HL-60/S4 (cell line): Measurements from ENCODE around the gene ZNF516.
"Not testable (repeated sequence)": the region's sequence is repeated elsewhere in the genome, so short reads cannot be mapped to it uniquely, and the experiment has no call there.

Source experiments
- in situ Hi-C: fragments of 300-500 bp; cut with MboI; formaldehyde crosslinking; loops from 2 replicates; pipeline ENCODE4 v1.14.3; 2022; ENCODE audit warnings: low sequenced_read_pairs

Gene ZNF516, protein sequence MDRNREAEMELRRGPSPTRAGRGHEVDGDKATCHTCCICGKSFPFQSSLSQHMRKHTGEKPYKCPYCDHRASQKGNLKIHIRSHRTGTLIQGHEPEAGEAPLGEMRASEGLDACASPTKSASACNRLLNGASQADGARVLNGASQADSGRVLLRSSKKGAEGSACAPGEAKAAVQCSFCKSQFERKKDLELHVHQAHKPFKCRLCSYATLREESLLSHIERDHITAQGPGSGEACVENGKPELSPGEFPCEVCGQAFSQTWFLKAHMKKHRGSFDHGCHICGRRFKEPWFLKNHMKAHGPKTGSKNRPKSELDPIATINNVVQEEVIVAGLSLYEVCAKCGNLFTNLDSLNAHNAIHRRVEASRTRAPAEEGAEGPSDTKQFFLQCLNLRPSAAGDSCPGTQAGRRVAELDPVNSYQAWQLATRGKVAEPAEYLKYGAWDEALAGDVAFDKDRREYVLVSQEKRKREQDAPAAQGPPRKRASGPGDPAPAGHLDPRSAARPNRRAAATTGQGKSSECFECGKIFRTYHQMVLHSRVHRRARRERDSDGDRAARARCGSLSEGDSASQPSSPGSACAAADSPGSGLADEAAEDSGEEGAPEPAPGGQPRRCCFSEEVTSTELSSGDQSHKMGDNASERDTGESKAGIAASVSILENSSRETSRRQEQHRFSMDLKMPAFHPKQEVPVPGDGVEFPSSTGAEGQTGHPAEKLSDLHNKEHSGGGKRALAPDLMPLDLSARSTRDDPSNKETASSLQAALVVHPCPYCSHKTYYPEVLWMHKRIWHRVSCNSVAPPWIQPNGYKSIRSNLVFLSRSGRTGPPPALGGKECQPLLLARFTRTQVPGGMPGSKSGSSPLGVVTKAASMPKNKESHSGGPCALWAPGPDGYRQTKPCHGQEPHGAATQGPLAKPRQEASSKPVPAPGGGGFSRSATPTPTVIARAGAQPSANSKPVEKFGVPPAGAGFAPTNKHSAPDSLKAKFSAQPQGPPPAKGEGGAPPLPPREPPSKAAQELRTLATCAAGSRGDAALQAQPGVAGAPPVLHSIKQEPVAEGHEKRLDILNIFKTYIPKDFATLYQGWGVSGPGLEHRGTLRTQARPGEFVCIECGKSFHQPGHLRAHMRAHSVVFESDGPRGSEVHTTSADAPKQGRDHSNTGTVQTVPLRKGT

DNA sequence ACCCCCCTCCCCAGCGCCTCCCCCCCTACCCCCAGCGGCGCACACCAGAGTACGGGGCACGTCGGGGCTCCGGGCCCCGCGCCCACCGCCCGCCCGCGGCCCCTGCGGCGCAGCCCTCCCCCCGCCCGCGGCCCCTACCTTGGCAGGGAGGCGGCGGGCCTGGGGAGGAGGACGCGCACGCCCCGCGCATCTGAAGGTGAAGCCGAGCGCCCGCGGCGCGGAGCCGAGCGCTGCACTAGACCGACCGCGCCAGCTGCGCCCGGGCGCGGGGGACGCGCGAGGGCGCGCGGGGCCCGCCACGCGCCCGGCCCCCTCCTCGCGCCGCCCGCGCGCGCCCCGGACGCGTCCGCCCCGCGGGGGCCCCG lies at the start of gene ZNF516:
Gene ZNF516 (minus strand): TSS at position 237 of the 365 bp plus-strand sequence. CDS start 52,188 bp downstream, outside the sequence.
- in situ Hi-C loops = no loop called here

DNA sequence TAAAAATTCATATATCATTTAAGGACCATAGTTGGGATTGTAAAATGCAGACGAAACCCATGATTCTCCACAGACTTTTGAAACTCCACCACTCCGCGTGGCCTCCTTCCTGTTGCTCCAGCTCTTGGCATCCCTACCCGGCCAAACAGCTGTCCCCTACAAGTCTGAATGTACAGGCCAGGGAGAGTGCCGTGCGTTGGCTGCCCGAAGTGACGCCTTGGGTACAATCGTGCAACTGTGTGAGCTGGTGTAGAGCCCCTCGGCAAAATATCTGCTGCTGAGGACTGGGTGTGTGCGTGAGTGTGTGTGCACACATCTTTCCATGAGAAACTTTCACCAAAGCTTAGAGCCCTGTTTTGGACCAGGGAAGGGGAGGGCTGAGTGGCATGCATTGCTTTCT lies 43.8 kb upstream of the ZNF516 start:
- in situ Hi-C loops = no loop called here

DNA sequence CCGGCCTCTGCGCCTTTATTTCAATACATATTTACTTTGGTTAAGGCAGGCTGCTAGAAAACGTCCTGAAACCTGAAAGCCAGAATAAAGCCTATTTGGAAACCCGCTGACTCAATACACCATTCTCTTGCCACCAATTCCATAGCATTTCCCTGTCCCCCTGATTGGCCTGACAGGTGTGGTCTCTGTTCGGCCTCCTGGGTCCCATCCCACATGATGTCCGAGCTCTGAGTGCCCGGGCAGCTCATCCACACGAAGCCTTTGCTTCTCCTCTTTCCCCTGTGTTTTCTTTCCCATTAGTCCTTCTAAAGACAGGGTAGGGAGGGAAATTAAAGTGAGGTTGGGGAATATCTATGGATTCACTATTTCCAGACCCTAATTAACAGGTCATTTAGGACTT lies 42.6 kb upstream of the ZNF516 start:
- in situ Hi-C loops = no loop called here

DNA sequence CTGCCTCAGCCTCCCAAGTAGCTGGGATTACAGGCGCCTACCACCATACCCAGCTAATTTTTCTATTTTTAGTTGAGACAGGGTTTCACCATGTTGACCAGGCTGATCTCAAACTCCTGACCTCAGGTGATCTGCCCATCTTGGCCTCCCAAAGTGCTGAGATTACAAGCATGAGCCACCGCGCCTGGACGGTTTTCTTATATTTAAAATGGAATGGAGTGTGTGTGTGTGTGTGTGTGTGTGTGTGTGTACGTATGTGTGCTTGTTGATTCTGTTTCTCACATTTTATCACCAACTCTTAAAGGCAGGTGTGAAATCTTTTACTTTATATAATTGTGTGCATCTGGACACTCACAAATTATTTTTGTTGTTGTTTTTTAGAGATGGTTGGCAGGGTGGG lies 41.6 kb upstream of the ZNF516 start:
- in situ Hi-C loops = not testable (repeated sequence)

DNA sequence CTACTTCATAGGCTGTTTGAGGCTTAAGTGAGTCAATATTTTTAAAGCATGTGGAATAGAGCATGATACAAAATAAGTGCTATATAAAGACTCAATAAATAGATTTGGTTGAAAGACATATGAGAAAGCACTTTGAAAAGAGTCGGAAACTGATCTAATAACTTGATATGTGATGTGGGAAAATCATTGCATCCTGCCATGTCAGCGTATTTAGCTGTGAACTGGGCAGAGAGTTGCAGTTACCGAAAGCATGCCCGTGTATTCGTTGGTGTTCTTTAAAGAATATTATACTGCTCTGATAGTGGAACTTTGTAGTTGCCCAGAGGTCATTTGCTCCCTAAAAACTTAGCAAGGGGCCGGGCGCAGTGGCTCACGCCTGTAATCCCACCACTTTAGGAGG lies 37.8 kb upstream of the ZNF516 start:
- in situ Hi-C loops = no loop called here

DNA sequence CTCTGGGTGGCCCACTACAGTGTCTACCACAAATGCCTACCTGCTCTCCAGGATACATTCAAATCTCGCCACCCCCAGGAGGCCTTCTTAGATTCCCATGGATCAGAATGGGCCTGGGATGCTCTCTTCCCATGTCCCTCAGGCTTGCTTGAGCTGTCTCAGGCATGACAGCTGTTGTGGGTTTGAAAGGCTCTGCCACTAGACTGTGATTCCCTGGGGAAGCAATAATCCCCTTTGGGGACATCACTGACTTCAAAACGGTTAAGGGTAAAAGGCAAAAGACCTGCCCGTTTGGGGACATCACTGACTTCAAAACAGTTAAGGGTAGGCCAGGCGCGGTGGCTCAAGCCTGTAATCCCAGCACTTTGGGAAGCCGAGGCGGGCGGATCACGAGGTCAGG lies 35.8 kb upstream of the ZNF516 start:
- in situ Hi-C loops = no loop called here

DNA sequence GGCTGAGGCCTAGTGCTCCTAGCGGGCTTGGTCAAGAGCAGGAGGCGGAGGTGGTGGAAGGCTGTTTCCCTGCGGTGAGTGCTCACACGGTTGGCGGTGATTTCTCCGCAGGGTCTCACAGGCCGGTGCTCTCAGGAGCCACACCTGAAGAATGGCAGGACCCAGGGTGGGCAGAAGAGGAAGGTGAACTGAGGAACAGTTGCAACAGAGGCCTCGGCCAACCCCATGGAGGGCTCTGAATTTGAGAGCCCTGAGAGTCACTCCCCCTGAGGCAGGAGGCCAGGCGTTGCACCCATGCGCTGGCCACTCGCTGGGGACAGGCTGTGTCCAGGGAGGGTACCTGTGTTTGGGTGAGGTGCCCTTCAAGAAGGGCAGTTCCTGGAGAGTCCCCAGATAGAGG lies 35.3 kb upstream of the ZNF516 start:
- in situ Hi-C loops = no loop called here

DNA sequence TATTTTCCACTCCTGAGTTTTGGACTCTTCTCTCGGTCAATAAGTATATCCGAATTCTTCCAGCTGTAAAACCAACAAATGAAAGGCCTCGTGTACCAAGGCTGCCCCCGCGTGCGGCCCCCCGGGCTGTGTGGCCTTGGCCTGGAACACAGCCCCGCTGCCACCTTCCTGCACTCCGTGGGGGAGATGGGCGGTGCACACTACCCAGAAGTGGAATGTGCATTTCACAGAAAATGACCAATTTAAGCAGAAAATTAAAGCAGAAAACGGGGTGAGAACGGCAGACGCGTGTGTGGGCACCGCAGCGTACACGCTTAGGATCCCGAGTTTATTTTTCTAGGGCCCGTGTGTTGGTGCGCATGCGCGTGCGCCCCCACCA lies 34.4 kb upstream of the ZNF516 start:
- in situ Hi-C loops = no loop called here

DNA sequence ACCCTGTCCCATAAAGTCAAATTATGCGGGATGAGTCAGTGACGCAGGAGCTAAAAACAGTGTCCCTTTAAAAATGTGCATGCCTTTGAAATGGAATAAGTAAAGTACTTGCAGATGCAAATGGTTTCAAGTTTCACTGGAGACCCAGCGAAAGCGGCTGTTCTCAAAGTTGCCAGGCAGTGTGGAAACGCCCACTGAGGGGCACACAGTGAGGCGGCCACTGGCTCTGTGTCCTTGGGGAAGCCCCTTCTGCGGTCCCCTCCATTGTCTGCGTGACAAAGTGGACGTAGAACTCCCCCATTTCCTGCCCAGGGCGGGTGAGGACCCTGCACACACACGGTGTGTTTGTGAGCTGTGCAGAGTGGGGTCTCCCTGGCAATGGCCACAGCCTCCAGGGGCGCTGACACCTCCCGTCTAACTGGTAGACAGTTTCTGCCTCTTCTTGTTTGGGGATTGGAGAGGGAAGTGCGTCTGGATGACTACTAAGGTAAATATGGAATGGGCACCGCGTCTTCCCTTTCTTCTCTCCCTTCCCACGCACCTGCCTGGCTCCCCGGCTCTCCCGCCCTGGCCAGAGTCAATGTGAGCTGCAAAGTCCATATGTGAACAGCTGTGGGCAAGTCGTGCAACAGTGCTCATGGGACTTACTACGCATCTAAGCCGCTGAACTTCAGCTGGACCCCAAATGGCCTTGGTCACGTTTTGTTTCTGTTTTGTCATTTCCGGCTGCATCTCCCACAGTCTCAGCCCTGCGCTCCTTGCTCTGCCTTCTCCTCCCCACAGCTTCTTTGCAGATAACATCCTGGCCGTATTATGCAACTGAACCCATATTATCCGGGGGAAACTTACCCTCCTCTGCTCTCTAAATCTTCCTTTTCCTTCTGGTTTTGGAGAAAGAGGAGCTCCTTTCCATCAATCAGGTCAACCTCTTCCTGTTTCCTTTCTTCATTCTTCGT lies 33.7 kb upstream of the ZNF516 start:
- in situ Hi-C loops = no loop called here

DNA sequence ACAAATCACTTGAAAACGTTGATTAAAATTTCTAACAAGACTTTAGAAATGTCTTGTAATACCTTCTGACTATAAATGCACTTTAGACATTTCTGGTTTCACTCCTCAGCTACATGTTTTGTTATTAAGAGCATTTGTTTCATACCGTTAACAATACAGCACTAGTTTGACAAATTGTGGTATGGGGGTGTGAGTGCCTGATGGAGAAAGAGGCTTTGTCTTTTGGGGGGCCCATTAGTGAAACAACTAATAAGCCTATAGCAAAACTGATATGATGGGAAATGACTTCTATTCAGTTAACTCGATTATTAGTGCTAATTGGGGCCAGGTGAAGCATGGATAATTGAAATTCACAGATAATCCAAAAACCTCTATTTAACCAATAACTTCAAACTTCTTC lies 30.9 kb upstream of the ZNF516 start:
- in situ Hi-C loops = no loop called here

DNA sequence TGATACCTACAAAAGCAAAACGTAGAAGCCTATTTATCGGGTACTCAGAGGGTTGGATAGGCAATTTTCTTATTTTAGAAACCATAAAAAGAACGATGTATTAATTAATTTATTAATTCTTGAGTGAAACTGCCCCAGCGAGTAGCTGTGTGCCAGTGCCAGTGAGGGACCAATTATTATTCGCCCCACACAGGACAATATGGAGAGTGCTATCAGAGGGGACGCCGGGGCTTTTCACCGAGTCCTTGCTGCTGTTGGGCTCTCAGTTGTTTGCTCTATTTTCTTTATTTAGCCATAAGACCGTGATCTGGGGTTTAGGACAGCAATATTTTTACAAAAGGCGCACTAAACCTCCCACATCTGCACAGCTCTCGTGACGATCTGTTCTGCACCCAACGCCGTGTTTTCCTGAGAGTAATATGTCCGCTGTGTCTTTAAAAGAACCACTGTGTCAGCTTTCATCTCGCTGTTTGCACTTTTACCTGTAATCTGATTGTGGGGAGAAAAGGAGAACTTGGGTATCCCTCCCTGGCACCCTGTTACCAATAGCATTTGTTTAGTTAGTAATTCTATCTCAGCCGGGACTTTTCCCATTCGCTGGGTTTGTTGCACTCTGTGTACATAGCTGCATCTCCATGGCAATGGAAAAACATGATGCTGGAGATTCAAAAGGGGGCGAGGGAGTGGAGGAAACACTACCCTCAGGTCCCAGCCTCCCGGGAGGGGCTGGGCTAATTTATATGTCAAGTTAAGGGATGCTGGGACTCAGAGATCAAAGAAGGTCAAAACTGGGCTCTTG lies 30.1 kb upstream of the ZNF516 start:
- in situ Hi-C loops = no loop called here

DNA sequence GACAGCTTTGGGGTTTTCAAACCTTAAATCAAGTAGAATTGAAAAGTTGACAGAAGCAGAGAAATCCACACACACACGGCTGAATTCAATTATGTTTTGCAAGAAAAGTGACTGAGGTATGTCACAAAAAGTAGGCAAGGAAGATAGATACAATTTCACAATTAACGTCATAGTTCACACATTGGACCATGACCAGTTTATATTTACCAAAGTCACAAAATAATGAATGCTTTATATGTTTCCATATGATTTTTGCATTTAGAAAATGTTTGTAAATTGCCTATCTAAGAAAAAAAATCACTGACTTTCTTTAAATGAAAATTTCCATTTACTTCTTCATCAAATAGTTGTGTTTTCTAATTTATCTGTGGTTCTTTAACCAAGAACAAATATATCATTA lies 29.4 kb upstream of the ZNF516 start:
- in situ Hi-C loops = no loop called here

DNA sequence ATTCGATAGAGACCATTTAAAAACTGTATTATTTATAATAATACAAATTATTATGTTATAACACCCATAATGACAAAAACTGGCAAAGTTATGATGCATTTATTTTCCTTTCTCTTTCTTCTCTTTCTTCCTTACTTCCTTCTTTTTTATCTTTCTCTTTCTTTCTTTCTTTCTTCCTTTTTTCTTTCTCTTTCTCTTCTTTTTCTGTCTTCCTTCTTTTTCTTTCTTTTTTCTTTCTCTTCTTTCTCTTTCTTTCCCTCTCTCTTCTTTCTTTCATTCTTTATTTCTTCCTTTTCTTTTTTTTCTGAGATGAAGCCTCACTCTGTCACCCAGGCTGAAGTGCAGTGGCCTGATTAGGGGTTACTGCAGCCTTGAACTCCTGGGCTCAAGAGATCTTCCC lies 27.5 kb upstream of the ZNF516 start:
- in situ Hi-C loops = no loop called here

DNA sequence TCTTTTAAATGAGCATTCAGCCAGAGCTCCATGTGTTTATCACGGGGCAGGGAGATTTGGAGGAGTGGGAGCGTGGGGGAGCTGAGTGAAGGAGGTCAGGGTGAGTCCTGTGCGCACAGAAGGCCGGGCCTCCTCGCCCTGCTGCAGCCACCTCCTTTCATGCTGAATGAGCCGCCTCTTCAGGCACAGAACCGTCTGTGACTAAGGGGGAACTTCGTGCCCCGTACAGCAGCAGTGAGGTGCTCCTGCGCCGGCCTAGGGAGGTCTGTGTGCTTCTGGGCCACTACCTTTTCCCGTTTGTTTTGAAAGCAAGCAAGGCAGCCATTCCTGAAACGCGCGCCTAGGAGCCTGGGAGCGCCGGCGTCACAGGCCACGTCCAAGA lies 27.1 kb upstream of the ZNF516 start:
- in situ Hi-C loops = no loop called here

DNA sequence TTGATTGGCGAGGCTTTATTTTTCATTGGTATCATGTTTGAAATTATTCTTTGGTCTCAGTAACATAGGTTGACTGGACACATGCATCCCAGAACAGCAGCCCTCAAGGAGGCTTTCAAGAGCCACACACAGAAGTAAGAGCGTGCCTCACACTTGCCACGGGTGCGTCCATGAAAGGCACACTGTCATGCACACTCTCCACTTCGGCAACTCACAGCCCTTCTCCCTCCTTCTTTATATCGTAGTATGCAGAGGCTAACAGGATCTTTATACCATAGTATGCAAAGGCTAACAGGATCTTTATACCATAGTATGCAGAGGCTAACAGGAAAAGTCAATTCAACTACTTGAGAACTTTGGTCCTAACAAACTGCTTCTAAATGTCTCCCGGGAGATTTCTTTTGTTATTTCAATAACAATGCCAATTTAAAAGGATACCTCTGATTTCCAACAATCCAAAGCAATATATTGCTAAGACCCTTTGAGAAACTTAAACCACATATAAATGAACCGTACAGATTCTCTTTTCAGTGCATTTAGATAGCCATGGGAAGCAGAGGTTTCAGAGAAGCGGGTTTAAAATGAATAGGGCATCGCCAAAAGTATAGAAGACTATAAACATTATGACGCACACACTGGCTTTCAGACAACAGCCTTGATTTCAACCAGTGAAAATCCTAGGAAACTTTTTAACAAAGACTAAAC lies 26.5 kb upstream of the ZNF516 start:
- in situ Hi-C loops = no loop called here

DNA sequence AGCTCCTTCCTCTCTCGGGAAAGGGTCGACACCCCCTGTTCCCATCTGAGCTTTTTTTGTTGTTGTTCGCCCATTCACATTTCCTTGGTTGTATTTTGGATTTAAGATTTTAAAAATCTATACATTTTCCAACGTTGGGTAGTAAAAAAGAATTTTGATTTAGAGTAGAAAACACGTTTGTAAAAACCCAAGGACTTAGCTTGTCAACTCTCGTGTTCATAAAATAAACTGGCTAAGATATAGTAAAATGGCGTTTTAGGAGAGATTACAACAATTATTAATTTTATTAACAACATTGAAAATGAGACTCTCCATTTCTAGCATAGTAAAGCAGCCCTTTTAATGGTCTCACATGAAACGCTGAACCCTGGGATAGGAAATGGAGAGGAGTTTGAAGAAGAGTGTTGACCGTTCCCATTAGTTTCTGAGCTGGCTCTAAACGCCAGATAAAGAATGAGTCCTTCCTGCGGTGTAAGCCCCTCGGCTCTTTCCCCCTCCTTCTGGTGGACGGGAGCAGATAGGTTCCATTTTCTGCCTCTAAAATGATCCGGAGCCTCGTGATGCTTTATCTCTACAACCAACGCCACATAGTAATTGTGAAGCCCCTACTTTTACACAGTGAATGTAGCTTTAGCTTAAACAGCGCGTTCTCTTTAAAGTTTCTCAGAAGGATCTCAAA lies 24.0 kb upstream of the ZNF516 start:
- in situ Hi-C loops = no loop called here

DNA sequence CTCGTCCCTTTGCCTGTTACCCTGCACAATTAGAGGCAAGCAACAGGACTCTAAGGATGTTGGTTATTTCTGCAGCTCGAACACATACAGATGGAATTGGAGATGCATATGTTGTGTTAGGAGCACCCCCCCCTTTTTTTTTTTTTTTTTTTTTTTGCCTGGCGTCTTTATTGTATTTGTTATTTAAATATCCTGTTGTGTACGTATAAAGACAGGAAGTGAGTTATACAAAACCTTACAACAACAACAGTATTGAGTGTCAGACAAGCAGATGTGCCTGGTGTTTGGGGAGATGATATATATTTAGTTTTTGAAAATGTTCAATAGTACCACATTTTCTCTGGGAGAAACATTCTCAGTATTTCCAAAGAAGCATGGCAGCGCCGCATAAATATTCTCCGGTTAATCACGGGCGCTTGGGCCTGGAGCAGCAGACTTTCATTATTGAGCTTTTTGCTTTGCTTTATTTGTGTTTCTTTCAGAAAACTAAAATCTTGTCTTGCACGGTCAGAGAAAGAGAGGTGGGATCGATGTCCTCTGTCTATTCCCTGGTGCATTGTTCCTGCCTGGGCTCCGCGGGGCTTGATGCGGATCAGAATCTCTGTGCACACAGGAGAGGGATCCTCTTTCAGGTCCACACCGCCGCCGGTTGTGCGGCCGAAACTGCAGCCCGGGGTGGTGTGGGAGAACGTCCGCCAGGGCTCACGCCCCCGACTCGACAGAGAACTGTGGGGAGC lies 23.2 kb upstream of the ZNF516 start:
- in situ Hi-C loops = no loop called here

DNA sequence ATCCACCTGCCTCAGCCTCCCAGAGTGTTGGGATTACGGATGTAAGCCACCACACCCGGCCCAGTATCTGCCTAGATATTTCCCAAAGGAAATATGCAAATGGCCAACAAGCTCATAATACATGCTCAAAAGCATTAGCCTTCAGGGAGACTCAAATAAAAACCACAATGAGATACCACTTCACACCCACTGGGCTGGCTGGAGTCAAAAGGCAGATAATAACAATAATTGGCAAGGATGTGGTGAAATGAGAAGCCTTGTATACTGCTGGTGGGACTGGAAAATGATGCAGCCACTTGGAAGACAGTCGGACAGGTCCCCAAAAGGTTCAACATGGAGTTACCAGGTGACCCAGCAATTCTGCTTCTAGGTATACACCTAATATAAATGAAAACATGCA lies 20.5 kb upstream of the ZNF516 start:
- in situ Hi-C loops = no loop called here
